A673 (cell line): ENCODE measurements around the gene CPNE2. TPM values are rescaled to one million over a fixed set of nuclear protein-coding genes. Genes with fewer than 3 reads are reported as not detected.
A peak's percentile ranks its signal among the peaks of the same experiment; 100 is the strongest.

ENCODE experiments used
- BruUV-seq: library from RNA; stranded (reverse); fragments of 400-500 nt; replicated peaks from 2 replicates; lab custom pipeline; 2021; lab: Mats Ljungman, UMichigan
- CTCF ChIA-PET: fragments of 300-600 bp; sonication (Branson Sonifier 250); formaldehyde crosslinking; loops from one replicate; lab custom pipeline; 2022; ENCODE audit warnings: antibody characterized with exemption; lab: Charles Lee
- POLR2A ChIA-PET: fragments of 300-600 bp; sonication (Branson Sonifier 250); formaldehyde crosslinking; loops from one replicate; lab custom pipeline; 2022; ENCODE audit warnings: antibody characterized with exemption; ENCODE audit not compliant: low non-redundant PET; lab: Charles Lee
- DNase-seq: peaks from one replicate; pipeline ENCODE4 v3.0.0-alpha.2; 2015; ENCODE audit warnings: low spot score
- H3K27ac ChIP-seq: fragments of 200-600 bp; sonication (generic); 2 replicates; pipeline ENCODE4 v1.5.1; 2016; ENCODE audit warnings: mixed run types, low read depth, mild to moderate bottlenecking, mixed read lengths, antibody characterized with exemption, low read length; ENCODE audit not compliant: poor library complexity, severe bottlenecking
- H3K27me3 ChIP-seq: fragments of 200-600 bp; sonication (generic); replicated peaks from 2 replicates; pipeline ENCODE4 v1.6.1; 2017; ENCODE audit warnings: mixed run types, low read depth, mild to moderate bottlenecking, mixed read lengths, antibody characterized with exemption, low read length; ENCODE audit not compliant: insufficient read depth, poor library complexity
- H3K36me3 ChIP-seq: fragments of 200-600 bp; sonication (generic); 2 replicates; pipeline ENCODE4 v1.6.1; 2016; ENCODE audit warnings: mixed run types, mild to moderate bottlenecking, mixed read lengths, antibody characterized with exemption, low read length; ENCODE audit not compliant: insufficient read depth, poor library complexity, severe bottlenecking
- H3K4me1 ChIP-seq: fragments of 200-600 bp; sonication (generic); 2 replicates; pipeline ENCODE4 v1.6.1; 2017; ENCODE audit warnings: mixed run types, mild to moderate bottlenecking, mixed read lengths, antibody characterized with exemption, low read length; ENCODE audit not compliant: insufficient read depth, poor library complexity, severe bottlenecking
- H3K4me3 ChIP-seq: fragments of 200-600 bp; sonication (generic); 2 replicates; pipeline ENCODE4 v1.5.1; 2016; ENCODE audit warnings: low read depth, mixed run types, mild to moderate bottlenecking, mixed read lengths, low read length; ENCODE audit not compliant: poor library complexity, severe bottlenecking
- H3K9me3 ChIP-seq: fragments of 200-600 bp; sonication (generic); 2 replicates; pipeline ENCODE4 v1.6.1; 2016; ENCODE audit warnings: mixed run types, low read depth, mild to moderate bottlenecking, mixed read lengths, antibody characterized with exemption, low read length; ENCODE audit not compliant: poor library complexity, severe bottlenecking
- EZH2 ChIP-seq: fragments of 200-600 bp; sonication (generic); IDR thresholded peaks from 2 replicates; pipeline ENCODE4 v1.6.1; 2017; ENCODE audit warnings: borderline replicate concordance, low read depth, mild to moderate bottlenecking, mixed read lengths, antibody characterized with exemption, low read length; ENCODE audit not compliant: poor library complexity, severe bottlenecking
- intact Hi-C: fragments of 100-400 bp; cut with micrococcal nuclease; formaldehyde crosslinking; loops from one replicate; pipeline ENCODE4 v1.10.0; 2022; ENCODE audit not compliant: unreplicated experiment
- total RNA-seq: library from RNA; stranded (reverse); gene quantifications from 2 replicates; pipeline ENCODE4 v1.2.3, GENCODE V29; 2021
- TF ChIP-seq, protein P1 (sequence below): fragments of 300-800, 200-600 bp; sonication (generic); conservative IDR thresholded peaks from 2 replicates; pipeline ENCODE4 v1.5.1; 2017; ENCODE audit warnings: low read depth, mild to moderate bottlenecking, antibody characterized with exemption, low read length, moderate library complexity, mixed read lengths

CPNE2 gene
- total RNA-seq, 1 experiment from 2014 or later = 38.1 TPM

DNA sequence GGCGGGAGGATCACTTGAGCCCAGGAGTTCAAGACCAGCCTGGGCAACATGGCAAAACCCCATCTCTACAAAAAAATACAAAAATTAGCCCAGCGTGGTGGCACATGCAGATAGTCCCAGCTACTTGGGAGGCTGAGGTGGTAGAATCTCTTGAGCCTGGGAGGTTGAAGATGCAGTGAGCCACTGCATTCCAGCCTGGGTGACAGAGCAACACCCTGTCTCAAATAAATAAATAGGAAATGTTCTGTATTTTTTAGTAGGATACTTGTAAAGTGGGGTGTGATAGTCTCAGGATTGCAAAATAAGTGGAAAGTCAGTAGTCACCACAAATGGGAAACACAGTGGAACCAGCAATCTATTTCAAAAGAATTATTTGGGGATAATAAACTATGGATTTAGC, 97.8 kb downstream of the CPNE2 start:
- TF ChIP-seq EZH2 = no peak
- TF ChIP-seq, protein P1, sequence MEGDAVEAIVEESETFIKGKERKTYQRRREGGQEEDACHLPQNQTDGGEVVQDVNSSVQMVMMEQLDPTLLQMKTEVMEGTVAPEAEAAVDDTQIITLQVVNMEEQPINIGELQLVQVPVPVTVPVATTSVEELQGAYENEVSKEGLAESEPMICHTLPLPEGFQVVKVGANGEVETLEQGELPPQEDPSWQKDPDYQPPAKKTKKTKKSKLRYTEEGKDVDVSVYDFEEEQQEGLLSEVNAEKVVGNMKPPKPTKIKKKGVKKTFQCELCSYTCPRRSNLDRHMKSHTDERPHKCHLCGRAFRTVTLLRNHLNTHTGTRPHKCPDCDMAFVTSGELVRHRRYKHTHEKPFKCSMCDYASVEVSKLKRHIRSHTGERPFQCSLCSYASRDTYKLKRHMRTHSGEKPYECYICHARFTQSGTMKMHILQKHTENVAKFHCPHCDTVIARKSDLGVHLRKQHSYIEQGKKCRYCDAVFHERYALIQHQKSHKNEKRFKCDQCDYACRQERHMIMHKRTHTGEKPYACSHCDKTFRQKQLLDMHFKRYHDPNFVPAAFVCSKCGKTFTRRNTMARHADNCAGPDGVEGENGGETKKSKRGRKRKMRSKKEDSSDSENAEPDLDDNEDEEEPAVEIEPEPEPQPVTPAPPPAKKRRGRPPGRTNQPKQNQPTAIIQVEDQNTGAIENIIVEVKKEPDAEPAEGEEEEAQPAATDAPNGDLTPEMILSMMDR = no peak
- no TSS peak for BruUV-seq
- Histone ChIP-seq H3K27ac (peak overlapping the region; percentile 24), H3K9me3 (no peaks in the 10 kb centered on the region), H3K27me3 (no peaks in the 10 kb centered on the region), H3K4me1 (peaks cover 24% of the 10 kb centered on the region), H3K4me3 (no peak overlapping the region), H3K36me3 (peaks cover 3% of the 10 kb centered on the region)
- CTCF ChIA-PET = no interaction called here
- POLR2A ChIA-PET = no interaction called here
- DNase-seq = no peak
- intact Hi-C loops = no loop called here

DNA sequence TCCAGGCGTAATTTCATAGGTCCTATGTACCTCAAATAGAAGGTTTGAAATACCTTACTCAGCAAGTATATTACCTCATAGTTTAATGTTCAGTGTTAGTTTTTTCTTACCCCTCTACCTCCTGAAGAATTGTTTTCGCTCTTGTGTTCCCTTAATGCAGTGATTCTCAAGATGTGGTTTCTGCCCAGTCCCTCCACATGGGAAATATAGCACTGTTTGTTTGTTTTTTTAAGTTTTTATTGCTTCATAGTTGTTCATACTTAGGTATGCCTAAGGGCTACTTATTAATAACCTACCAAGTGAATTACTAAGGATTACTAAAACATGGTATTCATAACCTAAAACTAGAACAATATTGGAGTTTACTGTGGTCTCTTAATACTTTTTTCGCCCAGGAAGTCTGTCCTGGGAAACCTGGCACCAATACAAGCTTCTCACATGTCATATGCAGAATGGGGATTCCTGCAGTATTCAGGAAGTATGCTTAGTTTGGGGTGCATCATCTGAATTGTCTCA, 98.7 kb downstream of the CPNE2 start:
- Histone ChIP-seq H3K4me1 (peaks cover 24% of the 10 kb centered on the region), H3K27ac (peak overlapping the region; percentile 24), H3K4me3 (no peak overlapping the region), H3K9me3 (no peaks in the 10 kb centered on the region), H3K27me3 (no peaks in the 10 kb centered on the region), H3K36me3 (peaks cover 3% of the 10 kb centered on the region)
- TF ChIP-seq, protein P1 = no peak
- no peak for TF ChIP-seq EZH2
- BruUV-seq = no TSS peak
- peak; percentile 18 for DNase-seq
- ChIA-PET CTCF (no interaction called here), POLR2A (no interaction called here)
- intact Hi-C loops = no loop called here

DNA sequence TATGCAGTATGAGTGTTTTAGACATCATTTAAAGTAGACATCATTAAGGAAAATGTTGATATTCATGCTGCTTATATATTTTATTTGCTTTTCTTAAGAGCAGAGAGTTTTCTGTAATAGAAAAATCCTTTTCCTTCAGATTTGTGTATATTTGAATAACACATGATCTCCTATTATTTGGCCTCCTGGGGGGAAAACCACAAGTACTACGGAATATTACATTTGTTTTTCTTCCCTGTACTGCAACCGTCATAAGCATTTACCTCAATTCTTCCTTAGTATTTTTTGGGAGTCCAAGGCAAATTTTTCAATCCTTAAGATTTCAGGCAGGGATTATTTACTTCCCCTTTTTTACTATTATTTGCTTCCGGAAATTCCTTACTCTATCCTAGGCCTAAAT, 99.8 kb downstream of the CPNE2 start:
- intact Hi-C loops = no loop called here
- H3K4me1 ChIP-seq = peaks cover 28% of the 10 kb centered on the region

More for the DNA sequence above, 99.8 kb downstream of the CPNE2 start:
- ChIA-PET CTCF (no interaction called here), POLR2A (interaction anchor here (0.6 kb wide), 1 partner anchor 69 kb away, joined by 9 read pairs; no protein-coding TSS in a partner anchor)
- H3K9me3 ChIP-seq = no peaks in the 10 kb centered on the region
- DNase-seq = no peak
- no peaks in the 10 kb centered on the region for H3K27me3 ChIP-seq
- no peak overlapping the region for H3K27ac ChIP-seq
- peaks cover 3% of the 10 kb centered on the region for H3K36me3 ChIP-seq
- H3K4me3 ChIP-seq = no peak overlapping the region
- TF ChIP-seq, protein P1 = no peak
- no peak for TF ChIP-seq EZH2
- no TSS peak for BruUV-seq
